DMS114 treated with DMSO at 0.1 percent for 48 hours (cell line): ENCODE measurements around the gene DCP1B.

Experiments used
- DNase-seq: peaks from one replicate; lab custom pipeline; 2025; ENCODE audit not compliant: unreplicated experiment; lab: John Stamatoyannopoulos, UW

Gene DCP1B

DNA sequence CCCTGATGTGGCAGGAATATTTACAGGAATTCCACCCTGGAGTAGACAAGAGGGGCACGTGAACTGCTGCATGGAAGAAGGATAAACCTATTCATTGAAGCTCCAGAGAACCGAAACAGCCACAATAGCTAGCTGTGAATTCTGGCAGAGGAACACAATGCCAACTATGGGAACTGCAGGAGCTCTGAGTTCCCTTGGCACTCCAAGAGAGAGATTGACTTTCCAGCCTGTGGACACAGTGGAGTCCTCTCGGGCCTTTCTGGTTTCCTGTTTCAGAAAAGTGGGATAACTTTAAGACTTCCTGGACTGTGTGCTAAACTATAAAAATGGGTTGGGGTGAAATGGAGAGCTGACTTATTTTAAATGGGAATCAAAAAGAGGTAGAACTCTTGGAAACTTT is 97.7 kb downstream of the DCP1B start:
- no peak for DNase-seq

DNA sequence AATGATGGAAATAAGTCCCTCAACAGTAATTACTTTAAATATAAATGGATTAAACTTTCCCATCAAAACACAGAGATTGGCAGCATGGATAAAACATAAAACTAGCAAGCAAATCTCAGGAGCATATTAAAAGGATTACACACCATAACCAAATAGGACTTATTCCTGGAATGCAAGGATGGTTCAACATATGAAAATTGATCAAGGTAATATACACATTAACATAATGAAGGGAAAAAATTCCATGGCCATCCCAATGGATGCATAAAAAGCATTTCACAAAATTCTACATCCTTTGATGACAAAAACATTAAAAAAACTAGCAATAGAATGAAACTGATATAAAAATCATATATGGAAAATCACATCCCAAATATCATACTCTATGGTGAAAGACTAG is 99.4 kb downstream of the DCP1B start:
- DNase-seq: no peak

DNA sequence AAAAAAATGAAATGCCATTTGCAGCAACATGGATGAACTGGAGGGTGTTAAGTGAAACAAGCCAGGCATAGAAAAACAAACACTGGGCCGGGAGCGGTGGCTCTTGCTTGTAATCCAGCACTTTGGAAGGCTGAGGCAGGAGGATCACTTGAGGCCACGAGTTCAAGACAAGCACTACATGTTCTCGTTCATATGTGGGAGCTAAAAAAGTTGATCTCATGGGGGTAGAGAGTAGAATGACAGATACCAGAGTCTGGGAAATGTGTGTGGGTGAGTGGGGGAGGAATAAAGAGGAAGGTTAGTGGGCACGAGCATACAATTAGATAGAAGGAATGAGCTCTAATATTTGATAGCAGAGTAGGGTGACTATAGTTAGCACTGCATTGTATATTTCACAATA is 107.3 kb downstream of the DCP1B start:
- DNase-seq: no peak
